ENCODE measurements around the gene G0S2.
A peak's percentile ranks its signal among the peaks of the same experiment; 100 is the strongest.

G0S2 gene

DNA sequence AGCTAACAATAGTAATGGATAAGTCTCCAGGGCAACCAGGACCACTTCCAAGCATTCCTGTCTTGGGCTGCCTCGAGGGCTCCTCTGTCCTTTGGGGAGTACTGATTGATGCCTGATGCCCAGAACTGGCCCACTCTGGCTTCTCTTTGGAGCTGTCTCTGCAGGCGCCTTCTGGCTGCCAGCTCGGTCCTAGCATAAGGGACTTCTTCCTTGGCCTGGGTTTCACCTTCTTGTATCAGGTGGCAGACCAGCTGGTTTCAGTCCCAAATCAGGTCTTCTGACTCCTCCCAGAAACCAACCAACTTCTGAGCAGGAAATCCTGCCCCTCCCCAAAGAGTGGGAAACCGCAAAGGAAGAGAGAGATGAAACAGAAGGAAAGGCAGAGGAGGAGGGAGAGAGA, 10.6 kb downstream of the G0S2 start:
- TF ChIP-seq, protein P1, sequence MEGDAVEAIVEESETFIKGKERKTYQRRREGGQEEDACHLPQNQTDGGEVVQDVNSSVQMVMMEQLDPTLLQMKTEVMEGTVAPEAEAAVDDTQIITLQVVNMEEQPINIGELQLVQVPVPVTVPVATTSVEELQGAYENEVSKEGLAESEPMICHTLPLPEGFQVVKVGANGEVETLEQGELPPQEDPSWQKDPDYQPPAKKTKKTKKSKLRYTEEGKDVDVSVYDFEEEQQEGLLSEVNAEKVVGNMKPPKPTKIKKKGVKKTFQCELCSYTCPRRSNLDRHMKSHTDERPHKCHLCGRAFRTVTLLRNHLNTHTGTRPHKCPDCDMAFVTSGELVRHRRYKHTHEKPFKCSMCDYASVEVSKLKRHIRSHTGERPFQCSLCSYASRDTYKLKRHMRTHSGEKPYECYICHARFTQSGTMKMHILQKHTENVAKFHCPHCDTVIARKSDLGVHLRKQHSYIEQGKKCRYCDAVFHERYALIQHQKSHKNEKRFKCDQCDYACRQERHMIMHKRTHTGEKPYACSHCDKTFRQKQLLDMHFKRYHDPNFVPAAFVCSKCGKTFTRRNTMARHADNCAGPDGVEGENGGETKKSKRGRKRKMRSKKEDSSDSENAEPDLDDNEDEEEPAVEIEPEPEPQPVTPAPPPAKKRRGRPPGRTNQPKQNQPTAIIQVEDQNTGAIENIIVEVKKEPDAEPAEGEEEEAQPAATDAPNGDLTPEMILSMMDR (IDR thresholded peaks at IDR 0.05; ENCODE audit: insufficient read depth, missing control alignments): no peak
- DNase-seq (ENCODE audit: insufficient read length, low spot score): no peak
- no peak for FAIRE-seq

DNA sequence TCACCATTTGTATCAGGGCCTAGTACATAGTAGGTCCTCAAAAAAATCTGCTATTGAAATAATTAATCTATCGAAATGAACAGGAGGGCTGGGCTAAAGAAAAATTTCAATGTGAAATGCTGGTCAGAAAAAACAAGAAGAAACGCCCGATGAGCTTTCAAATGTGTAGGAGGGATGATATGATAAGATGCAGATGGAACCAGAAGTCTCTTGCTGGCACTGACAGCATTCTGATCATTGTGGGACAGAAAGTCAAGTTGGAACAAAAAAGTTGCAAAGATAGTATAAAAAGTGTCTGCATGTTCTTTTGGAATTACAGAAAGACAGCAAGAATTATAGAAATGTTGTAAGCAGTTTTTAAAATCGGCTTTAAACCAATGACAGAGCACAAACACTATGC, 11.1 kb downstream of the G0S2 start:
- TF ChIP-seq, protein P1 (IDR thresholded peaks at IDR 0.05; ENCODE audit: insufficient read depth, missing control alignments): no peak
- DNase-seq (ENCODE audit: insufficient read length, low spot score): no peak
- no peak for FAIRE-seq

DNA sequence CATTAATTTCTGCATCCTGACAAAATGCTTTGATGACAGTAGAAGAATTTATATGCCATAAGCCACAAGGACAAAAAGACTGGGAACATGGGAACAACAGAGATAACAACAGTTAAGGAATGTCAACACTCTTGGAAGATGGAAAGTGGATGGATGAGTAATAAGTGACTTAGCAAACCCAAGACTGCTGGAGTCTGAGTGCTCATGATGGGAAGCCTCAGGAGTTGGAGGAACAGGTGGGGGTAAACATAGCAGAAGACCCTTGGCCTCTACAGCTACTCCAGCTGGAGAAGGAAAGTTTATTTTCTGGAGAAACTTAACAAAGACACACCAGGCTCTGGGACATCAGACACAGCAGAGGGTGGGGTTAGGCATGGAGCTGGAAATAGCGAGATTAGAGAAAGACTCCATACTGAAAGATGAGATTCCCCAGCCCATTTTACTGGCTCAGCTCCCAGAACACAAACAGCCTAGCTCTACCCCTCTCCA, 13.6 kb downstream of the G0S2 start:
- no peak for DNase-seq (ENCODE audit: insufficient read length, low spot score)
- FAIRE-seq: no peak
- TF ChIP-seq, protein P1 (IDR thresholded peaks at IDR 0.05; ENCODE audit: insufficient read depth, missing control alignments): no peak

DNA sequence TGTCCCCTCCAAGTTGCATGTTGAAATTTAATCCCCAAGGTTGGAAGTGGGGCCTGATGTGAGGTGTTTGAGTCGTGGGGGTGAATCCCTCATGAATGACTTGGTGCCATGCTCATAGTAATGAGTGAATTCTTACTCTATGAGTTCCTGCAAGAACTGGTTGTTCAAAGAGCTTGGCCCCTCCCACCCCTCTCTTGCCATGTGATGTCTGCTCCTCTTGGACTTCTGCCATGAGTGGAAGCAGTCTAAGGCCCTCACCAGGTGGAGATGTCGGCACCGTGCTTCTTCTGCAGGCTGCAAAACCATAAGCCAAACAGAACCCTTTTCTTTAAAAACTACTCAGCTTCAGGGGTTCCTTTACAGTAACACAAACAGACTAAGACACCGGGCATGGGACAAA, 14.3 kb downstream of the G0S2 start:
- TF ChIP-seq, protein P1 (IDR thresholded peaks at IDR 0.05; ENCODE audit: insufficient read depth, missing control alignments): no peak
- DNase-seq (ENCODE audit: insufficient read length, low spot score) (no peak), FAIRE-seq (no peak)

DNA sequence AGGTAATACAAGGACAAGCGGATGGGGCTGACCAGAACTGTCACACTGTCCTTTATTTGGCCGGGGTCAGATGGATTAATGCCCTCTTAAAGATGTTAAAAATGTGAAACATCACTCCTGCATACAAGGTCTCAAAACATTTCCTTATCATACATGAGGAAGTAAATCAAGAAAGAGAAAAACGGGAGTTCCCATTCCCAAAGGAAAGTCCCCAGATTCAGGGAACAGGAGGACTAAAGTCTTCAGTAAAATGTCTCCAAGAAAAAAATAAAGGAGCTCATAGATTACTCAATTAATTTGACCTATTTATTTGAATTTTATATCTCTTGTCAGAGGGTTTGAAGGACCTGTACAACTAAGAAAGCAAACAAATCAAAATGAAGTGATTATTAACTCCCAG, 16.0 kb downstream of the G0S2 start:
- DNase-seq (ENCODE audit: insufficient read length, low spot score) (no peak), FAIRE-seq (no peak)
- TF ChIP-seq, protein P1 (IDR thresholded peaks at IDR 0.05; ENCODE audit: insufficient read depth, missing control alignments): no peak

DNA sequence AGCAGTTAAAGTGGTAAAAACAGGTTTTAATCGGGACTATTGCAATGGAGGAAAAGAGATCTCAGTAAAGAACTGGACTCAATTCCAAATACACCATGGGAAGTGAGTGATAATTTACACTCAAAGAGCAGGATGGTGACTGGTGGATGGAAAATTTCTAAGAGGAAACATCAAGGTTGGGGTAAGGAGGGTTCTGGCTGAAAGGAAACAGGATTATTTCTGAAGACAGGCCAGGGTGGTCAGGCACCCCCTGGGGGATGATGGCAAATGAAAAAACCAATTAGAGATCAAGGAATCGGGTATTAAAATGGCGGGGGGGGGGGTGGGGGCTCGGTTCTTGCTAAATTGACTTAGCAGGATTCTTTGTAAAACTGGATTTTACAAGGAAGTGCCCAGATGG, 17.1 kb downstream of the G0S2 start:
- no peak for FAIRE-seq
- TF ChIP-seq, protein P1 (IDR thresholded peaks at IDR 0.05; ENCODE audit: insufficient read depth, missing control alignments): no peak
- DNase-seq (ENCODE audit: insufficient read length, low spot score): no peak

DNA sequence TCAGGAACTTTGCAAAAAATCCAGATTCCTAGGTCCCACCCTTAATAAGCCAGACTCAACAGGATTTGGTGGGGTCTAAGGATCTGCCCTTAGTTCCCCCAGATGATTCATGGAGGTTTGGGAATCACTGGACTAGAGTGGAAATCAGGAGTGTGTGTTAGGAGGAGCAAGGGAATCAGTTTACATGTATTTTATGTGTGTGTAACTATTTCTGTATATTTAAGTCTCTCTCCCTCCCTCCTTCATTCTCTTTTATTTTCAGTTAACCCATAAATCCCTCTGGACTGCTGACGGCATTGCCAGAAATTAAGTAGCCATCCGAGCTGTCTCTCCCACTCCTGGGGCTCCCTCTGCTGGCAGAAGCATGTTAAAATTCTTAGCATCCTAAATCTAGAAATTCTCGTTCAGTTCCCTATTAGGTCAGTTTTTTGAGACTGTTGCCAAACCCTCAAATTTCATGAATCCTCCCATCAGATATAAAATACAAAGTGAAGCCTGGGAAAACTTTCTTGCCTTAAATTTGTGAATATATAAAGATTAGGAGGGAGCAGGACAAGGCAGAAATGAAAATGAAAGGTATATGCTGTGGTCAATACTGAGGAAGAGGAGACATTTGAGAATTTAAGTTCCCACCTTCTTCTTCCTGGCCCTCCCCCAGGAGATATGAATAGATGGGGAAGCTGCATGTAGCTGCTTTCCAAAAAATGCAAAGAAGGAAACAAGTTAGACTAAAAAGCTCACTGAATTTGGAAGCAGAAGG, 17.7 kb downstream of the G0S2 start:
- no peak for FAIRE-seq
- TF ChIP-seq, protein P1 (IDR thresholded peaks at IDR 0.05; ENCODE audit: insufficient read depth, missing control alignments): peak; percentile 98
- no peak for DNase-seq (ENCODE audit: insufficient read length, low spot score)

Measured in D721Med (cell line).